Esophagus squamous epithelium (tissue), 5 donors: ENCODE results near the gene NRXN2. TPM values are rescaled to one million over a fixed set of nuclear protein-coding genes. Genes with fewer than 3 reads are reported as not detected.

Experiments used
- DNase-seq: peaks from one replicate; lab custom pipeline; 2025; lab: John Stamatoyannopoulos, UW
- H3K27ac ChIP-seq, 4 donors: fragments of 200-600 bp; sonication (generic); one replicate each; pipeline ENCODE4 v1.5.1; 2016 to 2019; ENCODE audit warnings: mild to moderate bottlenecking in 1 of 4
- H3K27me3 ChIP-seq, 4 donors: fragments of 200-600 bp; sonication (generic); 1 replicate in 3 of 4; 2 replicates in 1 of 4; pipeline versions ENCODE4 v1.5.1 to v1.6.0; 2017 to 2021; ENCODE audit warnings: antibody characterized with exemption in 1 of 4
- H3K36me3 ChIP-seq, 3 donors: fragments of 200-600 bp; sonication (generic); one replicate each; pipeline ENCODE4 v1.5.1; 2016 to 2019
- H3K4me1 ChIP-seq, 3 donors: fragments of 200-600 bp; sonication (generic); one replicate each; pipeline ENCODE4 v1.5.1; 2017 to 2019
- H3K4me3 ChIP-seq, 4 donors: fragments of 200-600 bp; sonication (generic); 1 replicate in 3 of 4; 2 replicates in 1 of 4; pipeline ENCODE4 v1.5.1; 2016 to 2019; ENCODE audit warnings: mild to moderate bottlenecking in 2 of 4, moderate library complexity in 1 of 4
- H3K9me3 ChIP-seq, 3 donors: fragments of 200-600 bp; sonication (generic); one replicate each; pipeline ENCODE4 v1.5.1; 2016 to 2019
- POLR2A ChIP-seq, 4 donors: fragments of 450-650 bp; IDR thresholded peaks; one replicate each; pipeline ENCODE4 v1.6.1; 2017; ENCODE audit warnings: antibody characterized with exemption in 4 of 4, mild to moderate bottlenecking in 4 of 4, moderate library complexity in 3 of 4
- WGBS, 2 donors: methylation state at CpG; one replicate each; pipeline ENCODE4 v1.1.5; 2018; 5-methylcytosine and 5-hydroxymethylcytosine counted together
- intact Hi-C: fragments of 100-400 bp; cut with DNase I; formaldehyde crosslinking; loops from one replicate; pipeline ENCODE4 v1.15.0; 2022
- total RNA-seq, 4 donors: library from RNA; depleted of rRNA; stranded (reverse); fragments of >200 nt; gene quantifications; one replicate each; pipeline ENCODE4 v1.1.0, GENCODE V29; 2016
- TF ChIP-seq, protein P1 (sequence below), 6 experiments: fragments of 450-650 bp in 4 of 6; fragments of 200-600 bp in 2 of 6; sonication (generic) in 2 of 6; IDR thresholded peaks; one replicate each; pipeline ENCODE4 v1.5.1; 2016 to 2019; ENCODE audit warnings: antibody characterized with exemption in 6 of 6, mild to moderate bottlenecking in 4 of 6, moderate library complexity in 4 of 6
- donor health status: DM: yes; HTN: yes; CAD: no.

The NRXN2 gene
- total RNA-seq, 4 donors from 2014 or later, result 0.38 TPM; not detected in 3

DNA sequence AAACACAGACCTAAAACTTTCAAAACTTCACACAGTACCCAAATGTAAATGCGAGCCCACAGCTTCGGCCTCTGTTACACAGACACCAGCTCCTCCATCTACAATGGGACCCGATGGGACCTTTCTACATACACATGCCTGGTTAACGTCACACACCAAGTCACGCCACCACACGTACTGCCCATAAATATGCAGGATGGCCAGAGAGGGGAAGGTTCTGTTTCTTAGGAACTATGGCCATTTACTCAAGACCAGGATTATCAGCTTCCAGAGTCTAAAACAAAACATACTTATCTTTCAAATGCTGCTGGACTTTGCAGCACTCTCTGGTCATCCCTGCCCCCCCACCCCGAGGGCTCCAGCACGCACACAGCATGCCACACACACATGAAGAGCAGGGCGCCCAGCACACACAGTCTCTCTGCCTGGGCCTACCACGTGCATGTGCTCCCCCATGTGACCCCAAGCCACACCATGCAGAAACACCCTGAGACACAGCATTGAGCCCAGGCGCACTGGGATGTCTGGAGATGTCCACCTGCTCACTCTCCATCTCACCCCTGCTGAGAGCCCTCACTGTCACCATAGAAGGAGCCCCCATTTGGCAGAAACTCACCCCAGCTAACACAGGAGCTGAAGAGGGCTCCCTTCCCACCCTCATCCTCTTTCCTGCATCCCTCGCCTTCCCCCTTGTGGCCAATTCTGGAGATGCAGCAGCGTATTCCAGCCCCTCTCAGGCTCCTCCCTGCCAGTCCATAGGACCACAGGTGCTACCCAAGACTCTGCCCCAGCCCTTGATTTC is 70.2 kb downstream of the NRXN2 start:
- TF ChIP-seq, protein P1, sequence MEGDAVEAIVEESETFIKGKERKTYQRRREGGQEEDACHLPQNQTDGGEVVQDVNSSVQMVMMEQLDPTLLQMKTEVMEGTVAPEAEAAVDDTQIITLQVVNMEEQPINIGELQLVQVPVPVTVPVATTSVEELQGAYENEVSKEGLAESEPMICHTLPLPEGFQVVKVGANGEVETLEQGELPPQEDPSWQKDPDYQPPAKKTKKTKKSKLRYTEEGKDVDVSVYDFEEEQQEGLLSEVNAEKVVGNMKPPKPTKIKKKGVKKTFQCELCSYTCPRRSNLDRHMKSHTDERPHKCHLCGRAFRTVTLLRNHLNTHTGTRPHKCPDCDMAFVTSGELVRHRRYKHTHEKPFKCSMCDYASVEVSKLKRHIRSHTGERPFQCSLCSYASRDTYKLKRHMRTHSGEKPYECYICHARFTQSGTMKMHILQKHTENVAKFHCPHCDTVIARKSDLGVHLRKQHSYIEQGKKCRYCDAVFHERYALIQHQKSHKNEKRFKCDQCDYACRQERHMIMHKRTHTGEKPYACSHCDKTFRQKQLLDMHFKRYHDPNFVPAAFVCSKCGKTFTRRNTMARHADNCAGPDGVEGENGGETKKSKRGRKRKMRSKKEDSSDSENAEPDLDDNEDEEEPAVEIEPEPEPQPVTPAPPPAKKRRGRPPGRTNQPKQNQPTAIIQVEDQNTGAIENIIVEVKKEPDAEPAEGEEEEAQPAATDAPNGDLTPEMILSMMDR (IDR thresholded peaks at IDR 0.05), result peak; percentile 79 to 87 (median 82)
- TF ChIP-seq POLR2A (IDR thresholded peaks at IDR 0.05), result no peak
- Histone ChIP-seq H3K4me1 (peaks cover 0 to 8% (median 0%) of the 10 kb centered on the region in 3 donors), H3K4me3 (no peak overlapping the region), H3K36me3 (no peaks in the 10 kb centered on the region), H3K9me3 (no peaks in the 10 kb centered on the region), H3K27me3 (peaks cover 0 to 39% (median 0%) of the 10 kb centered on the region in 4 donors), H3K27ac (no peak overlapping the region)
- 42 to 58% methylated on average over 10 to 13 of the region's 13 CpGs for WGBS, 2 donors
- intact Hi-C loops, result loop anchor here (10.0 kb wide), 1 partner anchor 268 kb away; no protein-coding TSS in a partner anchor
- DNase-seq, result no peak

DNA sequence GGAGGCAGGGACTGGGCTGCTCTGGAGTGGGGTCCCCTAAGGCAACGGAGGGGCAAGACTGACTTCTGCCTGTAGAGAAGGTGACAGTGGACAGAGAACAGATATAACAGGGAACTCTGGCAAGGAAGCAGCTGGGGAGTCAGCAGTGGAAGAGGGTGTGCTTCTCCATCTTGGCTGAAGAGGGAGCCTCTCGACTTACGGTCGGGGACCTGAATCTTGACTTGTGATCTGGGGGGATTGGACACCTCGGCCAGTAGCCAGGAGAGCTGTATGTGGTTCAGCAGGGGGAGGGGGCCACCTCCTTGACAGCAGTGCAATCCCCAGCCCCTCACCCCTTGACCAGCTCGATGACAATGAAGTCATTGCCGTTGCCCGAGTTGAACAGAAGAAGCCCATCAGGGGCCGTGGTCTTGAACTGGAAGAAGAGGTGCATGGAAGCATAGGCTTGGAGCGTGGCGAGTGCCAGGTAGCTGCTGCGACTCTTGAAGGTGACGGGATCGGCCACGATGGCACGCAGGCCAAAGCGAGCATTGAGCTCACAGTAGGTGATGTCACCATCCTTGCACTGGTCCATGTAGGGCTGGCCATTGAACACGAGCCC is 72.0 kb downstream of the NRXN2 start:
- Histone ChIP-seq H3K27ac (no peak overlapping the region), H3K4me1 (peaks cover 0 to 8% (median 0%) of the 10 kb centered on the region in 3 donors), H3K36me3 (no peaks in the 10 kb centered on the region), H3K4me3 (no peak overlapping the region), H3K27me3 (peaks cover 0 to 54% (median 0%) of the 10 kb centered on the region in 4 donors), H3K9me3 (no peaks in the 10 kb centered on the region)
- TF ChIP-seq, protein P1 (IDR thresholded peaks at IDR 0.05), result peak in 3 of 6 experiments; percentile 12 to 48 (median 22)
- TF ChIP-seq POLR2A (IDR thresholded peaks at IDR 0.05), result no peak
- DNase-seq, result no peak
- intact Hi-C loops, result loop anchor here (10.0 kb wide), 1 partner anchor 266 kb away; no protein-coding TSS in a partner anchor
- WGBS, 2 donors, result 46 to 59% methylated on average over 13 to 18 of the region's 18 CpGs

DNA sequence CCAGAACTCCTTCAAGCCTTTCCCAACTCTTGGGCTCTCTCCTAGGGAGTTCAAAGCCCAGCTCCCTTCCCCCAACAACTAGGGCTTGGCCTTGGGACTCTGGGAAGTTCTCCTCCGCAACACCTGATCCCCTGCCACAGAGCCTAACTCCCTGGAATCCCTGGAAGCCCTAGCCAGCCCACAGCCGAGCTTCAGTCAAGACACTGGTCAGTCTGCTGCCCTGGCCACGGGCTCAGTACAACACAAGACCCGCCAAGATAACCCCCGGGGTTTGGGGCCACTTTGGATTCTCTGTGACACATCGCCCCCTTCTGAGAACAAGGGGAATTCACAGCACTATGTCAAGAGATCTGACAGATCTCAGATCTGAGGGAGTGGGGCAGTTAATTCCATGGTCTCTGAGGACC is 73.7 kb downstream of the NRXN2 start:
- peaks cover 0 to 65% (median 0%) of the 10 kb centered on the region in 4 donors for H3K27me3 ChIP-seq
- peaks cover 0 to 8% (median 0%) of the 10 kb centered on the region in 3 donors for H3K4me1 ChIP-seq
- intact Hi-C loops, result no loop called here
- no peak for DNase-seq
- TF ChIP-seq POLR2A (IDR thresholded peaks at IDR 0.05), result no peak
- TF ChIP-seq, protein P1 (IDR thresholded peaks at IDR 0.05), result peak in 2 of 6 experiments; percentile 8 to 39
- H3K27ac ChIP-seq, result no peak overlapping the region
- WGBS, 2 donors, result 22 to 24% methylated on average over 5 to 6 of the region's 6 CpGs
- no peaks in the 10 kb centered on the region for H3K9me3 ChIP-seq
- H3K36me3 ChIP-seq, result no peaks in the 10 kb centered on the region
- H3K4me3 ChIP-seq, result no peak overlapping the region

DNA sequence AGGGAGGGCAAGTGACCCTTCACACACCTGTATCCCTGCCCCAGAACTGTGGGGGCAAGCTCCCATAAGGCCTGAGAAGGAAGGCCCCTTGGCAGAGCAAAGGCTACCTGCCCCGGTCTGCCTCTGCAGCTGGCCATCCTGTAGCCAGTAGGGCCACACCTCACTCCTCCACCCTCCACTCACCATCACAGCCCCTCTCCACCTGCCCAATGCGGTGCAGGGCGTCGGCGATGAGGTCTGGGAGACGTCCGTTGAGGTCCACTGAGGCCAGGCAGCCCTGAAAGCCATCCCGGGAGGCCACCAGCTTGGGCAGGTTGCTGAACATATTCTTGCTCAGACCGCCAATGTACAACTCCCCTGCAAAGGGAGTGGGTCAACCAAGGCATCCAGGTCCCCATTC is 74.4 kb downstream of the NRXN2 start:
- Histone ChIP-seq H3K4me3 (no peak overlapping the region), H3K9me3 (no peaks in the 10 kb centered on the region), H3K36me3 (no peaks in the 10 kb centered on the region), H3K4me1 (peaks cover 0 to 13% (median 0%) of the 10 kb centered on the region in 3 donors), H3K27me3 (peaks cover 0 to 65% (median 0%) of the 10 kb centered on the region in 4 donors), H3K27ac (no peak overlapping the region)
- DNase-seq, result no peak
- intact Hi-C loops, result no loop called here
- 84% methylated on average over 5 of the region's 9 CpGs; no CpG with 5 or more reads in 1 of the 2 donors for WGBS, 2 donors
- TF ChIP-seq, protein P1 (IDR thresholded peaks at IDR 0.05), result no peak
- TF ChIP-seq POLR2A (IDR thresholded peaks at IDR 0.05), result no peak
